PC-3 (cell line): ENCODE measurements around the gene HNMT.

ENCODE experiments used
- CTCF ChIP-seq: fragments of 300-600 bp; sonication (generic); conservative IDR thresholded peaks from 2 replicates; pipeline ENCODE4 v1.5.1; 2017; ENCODE audit warnings: antibody characterized with exemption, low read depth, mild to moderate bottlenecking, low read length
- EZH2 ChIP-seq: fragments of 300-600 bp; sonication (generic); IDR thresholded peaks from one replicate; pipeline ENCODE4 v1.6.1; 2017; ENCODE audit warnings: antibody characterized with exemption, mild to moderate bottlenecking, low read length; ENCODE audit not compliant: unreplicated experiment
- EZH2phosphoT487 ChIP-seq: fragments of 300-600 bp; sonication (generic); IDR thresholded peaks from 2 replicates; pipeline ENCODE4 v1.6.1; 2018; ENCODE audit warnings: mild to moderate bottlenecking, antibody characterized with exemption, low read length, borderline replicate concordance

GRCh38 chr2:137975280-137976271 lies 11.3 kb downstream of the HNMT start:
- TF ChIP-seq CTCF (no peak), EZH2phosphoT487 (no peak), EZH2 (no peak)
